CD14-positive monocyte (primary cell): Measurements from ENCODE around the gene MAL. TPM values are rescaled to one million over a fixed set of nuclear protein-coding genes. Genes with fewer than 3 reads are reported as not detected.

Experiments used
- DNase-seq, 3 donors: peaks; one replicate each; pipeline ENCODE4 v3.0.0-alpha.2; 2011 to 2022
- H2AFZ ChIP-seq: 2 replicates; pipeline ENCODE4 v1.6.0; 2012; ENCODE audit warnings: mild to moderate bottlenecking, low read depth, low read length, inconsistent platforms; ENCODE audit not compliant: insufficient read depth, poor library complexity, severe bottlenecking
- H3K27ac ChIP-seq, 2 donors: 1 replicate in 1 of 2; 2 replicates in 1 of 2; pipeline ENCODE4 v1.5.1; 2012 to 2013; ENCODE audit warnings: low read length in 2 of 2, control low read depth in 1 of 2, inconsistent platforms in 1 of 2, low read depth in 1 of 2, mild to moderate bottlenecking in 1 of 2
- H3K27me3 ChIP-seq, 2 donors: one replicate each; pipeline versions ENCODE4 v1.6.0 to v1.6.1; 2011 to 2013; ENCODE audit warnings: low read length in 2 of 2; ENCODE audit not compliant: control insufficient read depth in 2 of 2, insufficient read depth in 2 of 2
- H3K36me3 ChIP-seq, 2 donors: replicated peaks in 1 of 2; 1 replicate in 1 of 2; 2 replicates in 1 of 2; pipeline versions ENCODE4 v1.5.1 to v1.6.1; 2012 to 2013; ENCODE audit warnings: low read length in 2 of 2, control low read depth in 1 of 2, inconsistent platforms in 1 of 2, mild to moderate bottlenecking in 1 of 2; ENCODE audit not compliant: insufficient read depth in 2 of 2, control insufficient read depth in 1 of 2
- H3K4me1 ChIP-seq, 2 donors: 1 replicate in 1 of 2; 2 replicates in 1 of 2; pipeline versions ENCODE4 v1.5.1 to v1.6.1; 2012 to 2013; ENCODE audit warnings: low read length in 2 of 2, control low read depth in 1 of 2, inconsistent platforms in 1 of 2, mild to moderate bottlenecking in 1 of 2, moderate library complexity in 1 of 2; ENCODE audit not compliant: insufficient read depth in 2 of 2, control insufficient read depth in 1 of 2
- H3K4me2 ChIP-seq: replicated peaks from 2 replicates; pipeline ENCODE3; 2012; ENCODE audit warnings: low read length, moderate library complexity, mild to moderate bottlenecking; ENCODE audit not compliant: poor library complexity, severe bottlenecking; ENCODE audit errors: extremely low read depth
- H3K4me3 ChIP-seq, 3 experiments: fragments of 200-600 bp in 1 of 3; sonication (generic) in 1 of 3; replicated peaks in 1 of 3; 1 replicate in 2 of 3; 2 replicates in 1 of 3; pipeline ENCODE4 v1.5.1; 2011 to 2013; ENCODE audit warnings: low read length in 3 of 3, mild to moderate bottlenecking in 3 of 3, control low read depth in 2 of 3, low read depth in 2 of 3, inconsistent platforms in 1 of 3, moderate library complexity in 1 of 3
- H3K79me2 ChIP-seq: 2 replicates; pipeline ENCODE4 v1.6.0; 2012; ENCODE audit warnings: mild to moderate bottlenecking, control low read depth, inconsistent platforms, low read length, moderate library complexity; ENCODE audit not compliant: insufficient read depth
- H3K9ac ChIP-seq: 2 replicates; pipeline ENCODE4 v1.6.0; 2017; ENCODE audit warnings: low read length, mild to moderate bottlenecking; ENCODE audit not compliant: insufficient read depth, poor library complexity, severe bottlenecking
- H3K9me3 ChIP-seq, 2 donors: replicated peaks in 1 of 2; 1 replicate in 1 of 2; 2 replicates in 1 of 2; pipeline versions ENCODE4 v1.5.1 to v1.6.1; 2012 to 2013; ENCODE audit warnings: low read length in 2 of 2, control low read depth in 1 of 2; ENCODE audit not compliant: control insufficient read depth in 1 of 2, insufficient read depth in 1 of 2
- H4K20me1 ChIP-seq: 2 replicates; pipeline ENCODE4 v1.6.0; 2012; ENCODE audit warnings: mild to moderate bottlenecking, low read length, control low read depth, moderate library complexity; ENCODE audit not compliant: insufficient read depth
- H3K27ac Mint-ChIP-seq, 7 donors: one replicate each; pipeline ENCODE4 v1.8.0; 2020; ENCODE audit warnings: mild to moderate bottlenecking in 7 of 7, mixed read lengths in 7 of 7, moderate library complexity in 6 of 7, inconsistent platforms in 2 of 7
- H3K27me3 Mint-ChIP-seq, 3 donors: one replicate each; pipeline ENCODE4 v1.8.0; 2021 to 2022; ENCODE audit warnings: low read depth in 3 of 3, mild to moderate bottlenecking in 3 of 3, mixed read lengths in 3 of 3, moderate library complexity in 3 of 3, inconsistent platforms in 1 of 3
- H3K36me3 Mint-ChIP-seq, 2 donors: one replicate each; pipeline ENCODE4 v1.8.0; 2020; ENCODE audit warnings: mixed read lengths in 2 of 2, inconsistent platforms in 1 of 2, mild to moderate bottlenecking in 1 of 2
- H3K4me1 Mint-ChIP-seq: one replicate; pipeline ENCODE4 v1.8.0; 2020; ENCODE audit warnings: mild to moderate bottlenecking, mixed read lengths
- H3K4me3 Mint-ChIP-seq, 2 donors: one replicate each; pipeline ENCODE4 v1.8.0; 2020; ENCODE audit warnings: mild to moderate bottlenecking in 2 of 2, mixed read lengths in 2 of 2, moderate library complexity in 1 of 2
- H3K9me3 Mint-ChIP-seq, 7 donors: one replicate each; pipeline ENCODE4 v1.8.0; 2020 to 2022; ENCODE audit warnings: mixed read lengths in 7 of 7, mild to moderate bottlenecking in 6 of 7, moderate library complexity in 6 of 7, inconsistent platforms in 2 of 7
- WGBS: methylation state at CpG from one replicate; pipeline ENCODE4 v1.1.5; 2013; ENCODE audit warnings: missing lambda C conversion rate; ENCODE audit not compliant: insufficient coverage; 5-methylcytosine and 5-hydroxymethylcytosine counted together
- intact Hi-C, 2 donors: fragments of 100-400 bp; cut with micrococcal nuclease; formaldehyde crosslinking; loops; one replicate each; pipeline versions ENCODE4 v1.15.0 to v1.15.1; 2023
- polyA plus RNA-seq, 3 donors: library from polyadenylated mRNA; depleted of rRNA in 1 of 3; unstranded in 2 of 3; stranded (reverse) in 1 of 3; fragments of 300-500 nt in 2 of 3; fragments of >200 nt in 1 of 3; fragmentation: Illumina TruSeq in 2 of 3; gene quantifications; 1 replicate in 2 of 3; 2 replicates in 1 of 3; pipeline ENCODE4 v1.2.3, GENCODE V29; 2012 to 2021
- TF ChIP-seq, protein P1 (sequence below): fragments of 200-600 bp; IDR thresholded peaks from one replicate; pipeline ENCODE4 v1.8.0; 2022; ENCODE audit warnings: antibody characterized with exemption, mild to moderate bottlenecking

MAL gene
- polyA plus RNA-seq, 3 donors, result 0.39 to 0.48 TPM; not detected in 1

DNA sequence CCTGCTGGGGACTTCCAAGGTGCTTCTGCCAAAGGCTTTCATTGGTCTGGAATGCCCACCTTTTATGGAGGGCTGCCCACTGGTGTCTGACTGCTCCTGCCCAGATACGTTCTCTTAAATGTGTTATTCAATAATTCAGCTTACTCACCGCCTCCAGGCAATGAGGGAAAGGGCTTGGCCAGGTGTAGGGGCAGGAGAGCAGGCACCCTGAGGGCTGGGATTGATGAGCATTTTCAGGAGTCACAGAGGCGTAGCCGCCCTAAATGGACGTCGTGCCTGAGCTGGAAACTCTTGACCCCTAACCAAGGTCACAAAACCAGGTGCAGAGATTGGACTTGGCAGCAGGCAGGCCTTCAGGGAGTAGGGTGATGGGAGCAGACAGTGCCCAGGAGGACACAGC, 26.8 kb downstream of the MAL start:
- intact Hi-C loops, result no loop called here
- DNase-seq, result no peak
- TF ChIP-seq, protein P1, sequence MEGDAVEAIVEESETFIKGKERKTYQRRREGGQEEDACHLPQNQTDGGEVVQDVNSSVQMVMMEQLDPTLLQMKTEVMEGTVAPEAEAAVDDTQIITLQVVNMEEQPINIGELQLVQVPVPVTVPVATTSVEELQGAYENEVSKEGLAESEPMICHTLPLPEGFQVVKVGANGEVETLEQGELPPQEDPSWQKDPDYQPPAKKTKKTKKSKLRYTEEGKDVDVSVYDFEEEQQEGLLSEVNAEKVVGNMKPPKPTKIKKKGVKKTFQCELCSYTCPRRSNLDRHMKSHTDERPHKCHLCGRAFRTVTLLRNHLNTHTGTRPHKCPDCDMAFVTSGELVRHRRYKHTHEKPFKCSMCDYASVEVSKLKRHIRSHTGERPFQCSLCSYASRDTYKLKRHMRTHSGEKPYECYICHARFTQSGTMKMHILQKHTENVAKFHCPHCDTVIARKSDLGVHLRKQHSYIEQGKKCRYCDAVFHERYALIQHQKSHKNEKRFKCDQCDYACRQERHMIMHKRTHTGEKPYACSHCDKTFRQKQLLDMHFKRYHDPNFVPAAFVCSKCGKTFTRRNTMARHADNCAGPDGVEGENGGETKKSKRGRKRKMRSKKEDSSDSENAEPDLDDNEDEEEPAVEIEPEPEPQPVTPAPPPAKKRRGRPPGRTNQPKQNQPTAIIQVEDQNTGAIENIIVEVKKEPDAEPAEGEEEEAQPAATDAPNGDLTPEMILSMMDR, result no peak
- no peaks in the 10 kb centered on the region for H4K20me1 ChIP-seq
- no peaks in the 10 kb centered on the region for H3K9me3 ChIP-seq
- H3K27ac Mint-ChIP-seq, result no peak overlapping the region
- H3K79me2 ChIP-seq, result no peaks in the 10 kb centered on the region
- H2AFZ ChIP-seq, result no peak overlapping the region
- no peak overlapping the region for H3K4me3 Mint-ChIP-seq
- no peaks in the 10 kb centered on the region for H3K4me1 Mint-ChIP-seq
- no peaks in the 10 kb centered on the region for H3K36me3 ChIP-seq
- peaks cover 5 to 10% (median 9%) of the 10 kb centered on the region in 3 donors for H3K27me3 Mint-ChIP-seq
- H3K36me3 Mint-ChIP-seq, result no peaks in the 10 kb centered on the region
- H3K4me2 ChIP-seq, result no peak overlapping the region
- H3K9me3 Mint-ChIP-seq, result no peaks in the 10 kb centered on the region
- WGBS, result no CpG with 5 or more reads among the region's 6 CpGs
- H3K4me1 ChIP-seq, result no peaks in the 10 kb centered on the region
- H3K9ac ChIP-seq, result no peak overlapping the region
- H3K4me3 ChIP-seq, result no peak overlapping the region
- H3K27me3 ChIP-seq, result no peaks in the 10 kb centered on the region
- no peak overlapping the region for H3K27ac ChIP-seq

GRCh38 chr2:95052804-95053479, 27.4 kb downstream of the MAL start:
- Histone ChIP-seq H2AFZ (no peak overlapping the region), H3K27ac (no peak overlapping the region), H4K20me1 (no peaks in the 10 kb centered on the region), H3K9ac (no peak overlapping the region), H3K27me3 (no peaks in the 10 kb centered on the region), H3K4me3 (no peak overlapping the region), H3K79me2 (no peaks in the 10 kb centered on the region), H3K9me3 (no peaks in the 10 kb centered on the region), H3K4me2 (no peak overlapping the region), H3K4me1 (no peaks in the 10 kb centered on the region), H3K36me3 (no peaks in the 10 kb centered on the region)
- DNase-seq, result no peak
- no peak overlapping the region for H3K27ac Mint-ChIP-seq
- TF ChIP-seq, protein P1, result no peak
- H3K9me3 Mint-ChIP-seq, result no peaks in the 10 kb centered on the region
- WGBS, result 93% methylated on average over 8 of the region's 13 CpGs
- no peaks in the 10 kb centered on the region for H3K4me1 Mint-ChIP-seq
- no peaks in the 10 kb centered on the region for H3K36me3 Mint-ChIP-seq
- H3K4me3 Mint-ChIP-seq, result no peak overlapping the region
- peaks cover 5 to 10% (median 7%) of the 10 kb centered on the region in 3 donors for H3K27me3 Mint-ChIP-seq
- intact Hi-C loops, result no loop called here
